Astrocyte of the spinal cord (primary cell): ENCODE results near the gene PROK1.
"Not testable (repeated sequence)": the region's sequence is repeated elsewhere in the genome, so short reads cannot be mapped to it uniquely, and the experiment has no call there.

Source experiments
- DNase-seq: peaks from one replicate; pipeline ENCODE4 v3.0.0; 2011; ENCODE audit warnings: low read depth, low spot score
- H3K4me3 ChIP-seq: 2 replicates; pipeline ENCODE4 v1.5.1; 2011; ENCODE audit warnings: low read depth, mild to moderate bottlenecking, low read length, moderate library complexity
- in situ Hi-C: cut with HindIII; loops from 2 replicates; pipeline ENCODE4 v1.10.0; 2017; ENCODE audit warnings: low sequenced_read_pairs
- TF ChIP-seq, protein P1 (sequence below): IDR thresholded peaks from 2 replicates; pipeline ENCODE4 v1.5.1; 2012; ENCODE audit warnings: low read depth, mild to moderate bottlenecking, low read length, inconsistent platforms

PROK1 gene

DNA sequence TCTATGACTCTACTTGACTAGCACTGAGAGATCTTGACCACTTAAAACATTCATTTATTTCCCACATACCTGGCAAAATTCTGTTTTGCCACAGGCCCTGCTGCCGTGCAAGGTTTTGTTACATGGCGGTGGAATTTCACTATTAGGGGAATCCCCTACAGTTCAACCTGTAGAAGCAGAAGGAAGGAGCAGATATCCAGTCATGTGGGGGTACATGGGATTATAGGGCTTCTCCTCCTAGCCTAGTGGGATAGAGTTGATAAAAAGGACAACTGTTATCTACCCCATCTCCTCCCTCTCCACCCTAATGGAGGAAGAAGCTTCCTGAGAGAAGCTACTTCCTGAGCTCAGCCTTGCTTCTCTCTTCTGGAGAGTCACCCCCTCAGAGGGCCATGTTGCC lies 17.7 kb upstream of the PROK1 start:
- H3K4me3 ChIP-seq: no peak overlapping the region
- TF ChIP-seq, protein P1, sequence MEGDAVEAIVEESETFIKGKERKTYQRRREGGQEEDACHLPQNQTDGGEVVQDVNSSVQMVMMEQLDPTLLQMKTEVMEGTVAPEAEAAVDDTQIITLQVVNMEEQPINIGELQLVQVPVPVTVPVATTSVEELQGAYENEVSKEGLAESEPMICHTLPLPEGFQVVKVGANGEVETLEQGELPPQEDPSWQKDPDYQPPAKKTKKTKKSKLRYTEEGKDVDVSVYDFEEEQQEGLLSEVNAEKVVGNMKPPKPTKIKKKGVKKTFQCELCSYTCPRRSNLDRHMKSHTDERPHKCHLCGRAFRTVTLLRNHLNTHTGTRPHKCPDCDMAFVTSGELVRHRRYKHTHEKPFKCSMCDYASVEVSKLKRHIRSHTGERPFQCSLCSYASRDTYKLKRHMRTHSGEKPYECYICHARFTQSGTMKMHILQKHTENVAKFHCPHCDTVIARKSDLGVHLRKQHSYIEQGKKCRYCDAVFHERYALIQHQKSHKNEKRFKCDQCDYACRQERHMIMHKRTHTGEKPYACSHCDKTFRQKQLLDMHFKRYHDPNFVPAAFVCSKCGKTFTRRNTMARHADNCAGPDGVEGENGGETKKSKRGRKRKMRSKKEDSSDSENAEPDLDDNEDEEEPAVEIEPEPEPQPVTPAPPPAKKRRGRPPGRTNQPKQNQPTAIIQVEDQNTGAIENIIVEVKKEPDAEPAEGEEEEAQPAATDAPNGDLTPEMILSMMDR: no peak
- in situ Hi-C loops: no loop called here
- no peak for DNase-seq

- DNase-seq: peak; percentile 12
- TF ChIP-seq, protein P1: no peak
- H3K4me3 ChIP-seq: no peak overlapping the region
- in situ Hi-C loops: no loop called here
Measured at GRCh38 chr1:110433803-110434202, 17.1 kb upstream of the PROK1 start.

GRCh38 chr1:110434946-110435345 lies 16.0 kb upstream of the PROK1 start:
- no peak for DNase-seq

DNA sequence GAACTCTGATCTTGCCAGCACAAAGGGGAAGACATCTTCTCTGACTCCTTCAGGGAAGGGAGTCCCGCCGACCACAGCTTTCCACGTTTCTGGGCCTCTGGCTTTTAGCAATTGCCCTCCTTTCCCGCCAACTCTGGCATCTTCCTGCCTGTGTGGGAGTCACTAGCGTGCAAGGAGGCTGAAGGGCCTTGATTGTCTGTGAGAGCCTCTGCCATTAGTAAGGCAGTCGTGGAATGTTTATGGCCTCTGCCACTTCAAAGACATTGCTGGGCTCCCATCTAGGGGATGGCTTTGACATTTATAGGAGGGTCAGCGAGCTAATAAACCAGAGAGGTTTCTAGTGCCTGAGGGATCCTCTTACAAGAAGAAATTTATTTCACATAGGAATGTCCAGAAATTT lies 14.3 kb upstream of the PROK1 start:
- in situ Hi-C loops: no loop called here
- TF ChIP-seq, protein P1: no peak
- DNase-seq: no peak
- H3K4me3 ChIP-seq: no peak overlapping the region

More at GRCh38 chr1:110434946-110435345, 16.0 kb upstream of the PROK1 start:
- TF ChIP-seq, protein P1: no peak
- H3K4me3 ChIP-seq: no peak overlapping the region
- in situ Hi-C loops: no loop called here

DNA sequence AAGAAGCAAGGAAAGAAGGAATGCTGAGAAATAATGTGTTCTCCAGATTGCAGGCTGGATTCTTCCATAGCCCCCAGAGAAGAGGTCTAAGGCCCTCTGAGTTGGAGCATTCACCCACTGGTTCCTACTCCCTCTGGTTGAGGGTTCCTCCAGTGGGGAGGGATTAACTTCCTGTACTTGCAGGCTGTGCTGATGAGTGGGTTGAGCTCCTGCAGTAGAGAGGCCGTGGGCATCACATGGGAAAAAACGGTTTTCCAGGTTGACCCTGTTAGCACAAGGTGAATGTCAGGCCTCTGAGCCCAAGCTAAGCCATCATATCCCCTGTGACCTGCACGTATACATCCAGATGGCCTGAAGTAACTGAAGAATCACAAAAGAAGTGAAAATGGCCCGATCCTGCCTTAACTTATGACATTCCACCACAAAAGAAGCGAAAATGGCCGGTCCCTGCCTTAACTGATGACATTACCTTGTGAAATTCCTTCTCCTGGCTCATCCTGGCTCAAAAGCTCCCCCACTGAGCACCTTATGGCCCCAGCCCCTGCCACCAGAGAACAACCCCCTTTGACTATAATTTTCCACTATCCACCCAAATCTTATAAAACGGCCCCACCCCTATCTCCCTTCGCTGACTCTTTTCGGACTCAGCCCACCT lies 13.2 kb upstream of the PROK1 start:
- DNase-seq, in situ Hi-C loops: not testable (repeated sequence)

GRCh38 chr1:110438893-110439292 lies 12.1 kb upstream of the PROK1 start:
- H3K4me3 ChIP-seq: no peak overlapping the region
- no peak for DNase-seq
- in situ Hi-C loops: no loop called here
- TF ChIP-seq, protein P1: no peak

More for the DNA sequence above, 13.2 kb upstream of the PROK1 start:
- H3K4me3 ChIP-seq: not testable (repeated sequence)

DNA sequence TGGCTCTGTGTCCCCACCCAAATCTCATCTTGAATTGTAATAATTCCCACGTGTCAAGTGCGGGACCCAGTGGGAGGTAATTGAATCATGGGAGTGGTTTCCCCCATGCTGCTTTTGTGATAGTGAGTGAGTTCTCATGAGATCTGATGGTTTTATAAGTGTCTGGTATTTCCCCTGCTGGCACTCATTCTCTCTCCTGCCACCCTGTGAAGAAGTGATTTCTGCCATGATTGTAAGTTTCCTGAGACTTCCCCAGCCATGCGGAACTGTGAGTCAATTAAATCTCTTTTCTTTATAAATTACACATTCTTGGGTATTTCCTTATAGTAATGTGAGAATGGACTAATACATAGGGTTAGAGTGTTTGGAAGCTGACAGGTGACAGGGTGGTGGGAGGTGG lies 11.1 kb upstream of the PROK1 start:
- in situ Hi-C loops, DNase-seq, H3K4me3 ChIP-seq: not testable (repeated sequence)

DNA sequence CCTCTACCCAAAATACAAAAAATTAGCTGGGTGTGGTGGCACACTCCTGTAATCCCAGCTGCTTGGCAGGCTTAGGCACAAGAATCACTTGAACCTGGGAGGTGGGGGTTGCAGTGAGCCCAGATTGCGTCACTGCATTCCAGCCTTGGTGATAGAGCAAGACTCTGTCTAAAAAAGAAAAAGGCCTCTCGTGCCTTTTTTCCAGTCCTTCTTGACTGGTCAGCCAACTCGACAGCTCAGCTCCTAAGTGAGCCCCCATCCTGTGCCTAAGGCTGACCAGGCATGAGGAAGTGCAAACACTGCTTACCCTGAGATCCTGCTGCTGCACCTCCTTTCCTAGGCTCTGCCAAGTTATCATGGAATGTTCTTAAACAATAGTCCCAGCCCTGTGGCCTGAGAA lies 10.1 kb upstream of the PROK1 start:
- H3K4me3 ChIP-seq: no peak overlapping the region
- TF ChIP-seq, protein P1: no peak
- no peak for DNase-seq
- in situ Hi-C loops: no loop called here
